ENCODE data around the gene DNAJC7.

GRCh38 chr17:41996855-41997164, 20.4 kb downstream of the DNAJC7 start:
- TF ChIP-seq CTCF (IDR thresholded peaks at IDR 0.05; ENCODE audit: low read depth, low read length, poor library complexity, severe bottlenecking) (no peak), EZH2phosphoT487 (IDR thresholded peaks at IDR 0.05; ENCODE audit: borderline replicate concordance, low read length) (no peak)
